ENCODE data around the gene MED25.

DNA sequence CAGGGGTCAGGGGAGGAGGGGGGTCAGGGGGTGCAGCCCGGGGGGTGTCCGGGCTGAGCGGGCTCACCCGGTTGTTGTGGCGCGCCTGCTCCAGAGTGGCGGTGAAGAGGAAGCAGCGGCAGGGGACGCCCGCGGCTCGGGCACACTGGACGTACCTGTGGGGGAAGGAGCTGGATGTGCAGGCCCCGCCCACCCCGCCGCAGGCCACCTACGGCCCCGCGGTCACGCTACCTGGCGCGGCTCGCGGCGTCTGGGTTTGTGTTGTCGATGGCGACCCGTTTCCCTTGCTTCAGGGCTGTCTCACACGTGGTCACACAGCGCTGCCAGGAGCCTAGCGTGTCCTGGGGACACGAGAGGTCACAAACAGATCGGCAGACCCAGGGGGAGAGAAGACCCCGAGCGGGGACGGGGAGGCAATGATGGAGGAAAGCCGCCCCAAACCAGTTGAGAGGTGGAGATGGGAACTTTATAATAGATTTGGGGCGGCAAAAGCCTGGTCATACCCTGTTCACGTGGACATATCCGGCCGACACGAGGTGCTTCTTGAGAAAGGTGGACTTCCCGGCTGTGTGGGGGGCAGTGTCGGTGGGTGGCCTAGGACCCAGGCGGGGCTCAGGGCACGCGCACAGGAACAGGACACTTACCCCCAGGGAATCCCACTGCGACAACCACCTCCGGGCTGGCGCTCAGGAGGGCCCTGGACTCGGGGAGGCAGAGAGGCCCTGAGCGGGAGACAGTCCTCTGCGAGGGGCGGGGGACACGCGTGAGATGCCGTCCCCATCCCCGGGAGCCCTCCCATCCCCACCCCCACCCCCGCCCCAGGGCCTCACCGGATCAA, 43.7 kb downstream of the MED25 start:
- TF ChIP-seq, protein P1, sequence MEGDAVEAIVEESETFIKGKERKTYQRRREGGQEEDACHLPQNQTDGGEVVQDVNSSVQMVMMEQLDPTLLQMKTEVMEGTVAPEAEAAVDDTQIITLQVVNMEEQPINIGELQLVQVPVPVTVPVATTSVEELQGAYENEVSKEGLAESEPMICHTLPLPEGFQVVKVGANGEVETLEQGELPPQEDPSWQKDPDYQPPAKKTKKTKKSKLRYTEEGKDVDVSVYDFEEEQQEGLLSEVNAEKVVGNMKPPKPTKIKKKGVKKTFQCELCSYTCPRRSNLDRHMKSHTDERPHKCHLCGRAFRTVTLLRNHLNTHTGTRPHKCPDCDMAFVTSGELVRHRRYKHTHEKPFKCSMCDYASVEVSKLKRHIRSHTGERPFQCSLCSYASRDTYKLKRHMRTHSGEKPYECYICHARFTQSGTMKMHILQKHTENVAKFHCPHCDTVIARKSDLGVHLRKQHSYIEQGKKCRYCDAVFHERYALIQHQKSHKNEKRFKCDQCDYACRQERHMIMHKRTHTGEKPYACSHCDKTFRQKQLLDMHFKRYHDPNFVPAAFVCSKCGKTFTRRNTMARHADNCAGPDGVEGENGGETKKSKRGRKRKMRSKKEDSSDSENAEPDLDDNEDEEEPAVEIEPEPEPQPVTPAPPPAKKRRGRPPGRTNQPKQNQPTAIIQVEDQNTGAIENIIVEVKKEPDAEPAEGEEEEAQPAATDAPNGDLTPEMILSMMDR (conservative IDR thresholded peaks at IDR 0.05 in 1 of 2, IDR thresholded peaks at IDR 0.05 in 1 of 2; ENCODE audit: low read depth in 1 of 2, low read length in 2 of 2), result no peak
- TF ChIP-seq EZH2 (IDR thresholded peaks at IDR 0.05; ENCODE audit: low read length, missing control alignments), result no peak

All from fibroblast of lung (primary cell).